ENCODE results near the gene HK3. TPM values are rescaled to one million over a fixed set of nuclear protein-coding genes. Genes with fewer than 3 reads are reported as not detected.

The HK3 gene
- total and polyA plus RNA-seq, 2 experiments from 2014 or later: not detected

- H3K4me3 Mint-ChIP-seq: no peak overlapping the region
- H3K4me2 ChIP-seq: no peak overlapping the region
- 0 out of 2 replicates have a peak, but pooled peaks cover 3% of the 10 kb centered on the region for H3K4me1 ChIP-seq (ENCODE audit: insufficient read depth)
- H3K27me3 Mint-ChIP-seq (ENCODE audit: insufficient read depth, low read depth, poor library complexity): peaks cover 2% of the 10 kb centered on the region
- H3K36me3 Mint-ChIP-seq (ENCODE audit: low read depth): peaks cover 47% of the 10 kb centered on the region
- no peak for DNase-seq (ENCODE audit: low spot score)
- peaks cover 43% of the 10 kb centered on the region for H3K36me3 ChIP-seq (ENCODE audit: insufficient read depth)
- no peaks in the 10 kb centered on the region for H3K79me2 ChIP-seq (replicated peaks; ENCODE audit: insufficient read depth)
- H3K27ac Mint-ChIP-seq: no peak overlapping the region
- H3F3A ChIP-seq (replicated peaks; ENCODE audit: low read depth): no peaks in the 10 kb centered on the region
- ATAC-seq: no peak
- no peaks in the 10 kb centered on the region; the same call in none of the 2 replicates for H4K20me1 ChIP-seq (replicated peaks; ENCODE audit: insufficient read depth)
- H3K27ac ChIP-seq (ENCODE audit: low read depth): no peak overlapping the region
- no peak for TF ChIP-seq STAT1 (IDR thresholded peaks at IDR 0.05; ENCODE audit: unreplicated experiment)
- TF ChIP-seq CTCF (conservative IDR thresholded peaks at IDR 0.05; ENCODE audit: low read depth in 2 of 2): no peak
- TF ChIP-seq ZNF462 (CRISPR knock-in tag; IDR thresholded peaks at IDR 0.05): no peak
- TF ChIP-seq EZH2 (IDR thresholded peaks at IDR 0.05; ENCODE audit: low read depth, unreplicated experiment): no peak
- TF ChIP-seq ETS1 (IDR thresholded peaks at IDR 0.05): no peak
- H3K9me3 Mint-ChIP-seq: no peaks in the 10 kb centered on the region
- peaks cover 14% of the 10 kb centered on the region for H3K4me1 Mint-ChIP-seq
- no peaks in the 10 kb centered on the region for H3K9me2 ChIP-seq (ENCODE audit: insufficient read depth)
- H2AFZ ChIP-seq: no peak overlapping the region
- no peaks in the 10 kb centered on the region for H3K27me3 ChIP-seq (ENCODE audit: insufficient read depth)
- no peak overlapping the region for H3K4me3 ChIP-seq
Observed at GRCh38 chr5:176902911-176903664, 3.9 kb upstream of the HK3 start.
